ENCODE results near the gene MARCHF10.

MARCHF10 gene

DNA sequence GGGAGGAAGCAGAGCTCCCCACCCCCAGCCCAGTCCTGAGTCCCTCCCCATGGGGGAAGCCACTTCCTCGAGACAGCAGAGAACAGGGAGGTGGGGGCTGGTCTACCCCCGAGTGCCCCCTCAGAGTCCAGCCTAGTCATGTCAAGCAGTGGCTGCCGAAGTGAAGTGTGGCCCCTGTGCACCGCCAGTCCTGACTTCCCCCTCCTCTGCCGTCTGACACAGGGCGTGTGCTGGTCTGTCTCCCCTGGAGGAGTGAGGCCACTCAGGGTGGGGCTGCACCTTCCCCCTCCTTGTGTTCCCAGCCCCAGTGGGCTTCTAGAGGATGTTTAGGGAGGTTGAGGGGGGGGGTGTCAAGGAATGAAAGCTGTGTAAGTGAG, 133.8 kb downstream of the MARCHF10 start:
- Histone ChIP-seq H3K4me1 (ENCODE audit: insufficient read depth, low read length, poor library complexity, severe bottlenecking) (no peaks in the 10 kb centered on the region), H4K20me1 (ENCODE audit: insufficient read depth, low read length, poor library complexity, severe bottlenecking) (no peaks in the 10 kb centered on the region), H3K36me3 (ENCODE audit: insufficient read depth, low read length) (no peaks in the 10 kb centered on the region), H3F3A (ENCODE audit: low read depth) (no peaks in the 10 kb centered on the region), H3K4me2 (ENCODE audit: low read depth, low read length, poor library complexity, severe bottlenecking) (no peak overlapping the region), H2AFZ (ENCODE audit: low read length) (no peak overlapping the region), H3K9ac (ENCODE audit: low read depth, low read length, poor library complexity, severe bottlenecking) (no peak overlapping the region), H3K79me2 (ENCODE audit: insufficient read depth, low read length) (no peaks in the 10 kb centered on the region), H3K27me3 (ENCODE audit: insufficient read depth, low read length, poor library complexity, severe bottlenecking) (no peaks in the 10 kb centered on the region), H3K9me3 (ENCODE audit: insufficient read depth, low read depth, low read length) (no peaks in the 10 kb centered on the region), H3K9me2 (replicated peaks; ENCODE audit: low read depth, low read length) (no peaks in the 10 kb centered on the region), H3K4me3 (ENCODE audit: low read length, poor library complexity, severe bottlenecking) (no peak overlapping the region)
- TF ChIP-seq EZH2phosphoT487 (IDR thresholded peaks at IDR 0.05; ENCODE audit: borderline replicate concordance), result no peak
- TF ChIP-seq, protein P1, sequence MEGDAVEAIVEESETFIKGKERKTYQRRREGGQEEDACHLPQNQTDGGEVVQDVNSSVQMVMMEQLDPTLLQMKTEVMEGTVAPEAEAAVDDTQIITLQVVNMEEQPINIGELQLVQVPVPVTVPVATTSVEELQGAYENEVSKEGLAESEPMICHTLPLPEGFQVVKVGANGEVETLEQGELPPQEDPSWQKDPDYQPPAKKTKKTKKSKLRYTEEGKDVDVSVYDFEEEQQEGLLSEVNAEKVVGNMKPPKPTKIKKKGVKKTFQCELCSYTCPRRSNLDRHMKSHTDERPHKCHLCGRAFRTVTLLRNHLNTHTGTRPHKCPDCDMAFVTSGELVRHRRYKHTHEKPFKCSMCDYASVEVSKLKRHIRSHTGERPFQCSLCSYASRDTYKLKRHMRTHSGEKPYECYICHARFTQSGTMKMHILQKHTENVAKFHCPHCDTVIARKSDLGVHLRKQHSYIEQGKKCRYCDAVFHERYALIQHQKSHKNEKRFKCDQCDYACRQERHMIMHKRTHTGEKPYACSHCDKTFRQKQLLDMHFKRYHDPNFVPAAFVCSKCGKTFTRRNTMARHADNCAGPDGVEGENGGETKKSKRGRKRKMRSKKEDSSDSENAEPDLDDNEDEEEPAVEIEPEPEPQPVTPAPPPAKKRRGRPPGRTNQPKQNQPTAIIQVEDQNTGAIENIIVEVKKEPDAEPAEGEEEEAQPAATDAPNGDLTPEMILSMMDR (conservative IDR thresholded peaks at IDR 0.05; ENCODE audit: low read length), result no peak

DNA sequence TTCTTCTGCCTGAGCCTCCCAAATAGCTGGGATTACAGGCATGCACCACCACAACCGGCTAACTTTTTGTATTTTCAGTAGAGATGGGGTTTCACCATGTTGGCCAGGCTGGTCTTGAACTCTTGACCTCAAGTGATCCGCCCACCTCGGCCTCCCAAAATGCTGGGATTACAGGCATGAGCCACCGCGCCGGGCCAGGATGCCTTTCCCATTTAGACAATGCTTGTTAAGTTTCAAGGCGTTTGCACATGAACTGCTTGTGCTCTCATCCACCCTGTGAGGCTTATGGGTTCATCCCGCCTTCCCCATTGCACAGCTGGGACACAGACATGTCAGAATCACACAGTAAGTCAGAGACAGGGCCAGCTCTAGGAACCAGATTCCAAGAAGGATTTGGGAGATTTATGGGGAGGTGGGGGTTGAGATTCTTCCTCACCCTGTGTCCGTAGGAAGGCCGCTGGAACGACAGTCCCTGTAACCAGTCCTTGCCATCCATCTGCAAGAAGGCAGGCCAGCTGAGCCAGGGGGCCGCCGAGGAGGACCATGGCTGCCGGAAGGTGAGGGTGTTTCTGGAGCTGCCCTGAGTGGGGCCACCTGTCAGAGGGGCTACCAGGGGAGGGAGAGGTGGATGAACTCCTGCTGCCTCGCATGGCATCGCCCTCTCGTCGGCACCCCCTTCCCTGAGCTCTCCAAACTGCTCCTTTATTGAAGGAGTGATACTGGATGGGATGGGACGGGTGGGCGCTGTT, 134.3 kb downstream of the MARCHF10 start:
- H3K9ac ChIP-seq (ENCODE audit: low read depth, low read length, poor library complexity, severe bottlenecking), result no peak overlapping the region
- no peaks in the 10 kb centered on the region for H3K36me3 ChIP-seq (ENCODE audit: insufficient read depth, low read length)

DNA sequence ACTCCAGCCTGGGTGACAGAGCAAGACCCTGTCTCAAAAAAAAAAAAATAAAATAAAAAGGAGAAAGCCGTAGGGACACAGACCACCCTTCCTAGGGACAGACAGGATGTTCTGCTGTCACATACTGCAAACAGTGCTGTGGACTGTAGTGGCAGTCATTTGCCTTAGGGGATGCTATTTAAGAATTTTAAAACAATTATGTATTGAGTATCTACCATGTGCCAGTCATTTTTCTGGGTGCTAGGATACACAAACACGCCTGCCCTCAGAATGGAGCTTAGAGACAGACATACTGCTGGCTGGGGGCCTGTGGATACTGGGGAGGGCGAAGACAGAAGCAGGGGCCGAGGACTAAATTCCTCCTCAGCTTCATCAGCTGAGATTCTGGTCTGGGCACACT, 135.2 kb downstream of the MARCHF10 start:
- Histone ChIP-seq H3K9me3 (ENCODE audit: insufficient read depth, low read depth, low read length) (no peaks in the 10 kb centered on the region), H4K20me1 (ENCODE audit: insufficient read depth, low read length, poor library complexity, severe bottlenecking) (no peaks in the 10 kb centered on the region), H3K9ac (ENCODE audit: low read depth, low read length, poor library complexity, severe bottlenecking) (no peak overlapping the region), H3K4me2 (ENCODE audit: low read depth, low read length, poor library complexity, severe bottlenecking) (no peak overlapping the region), H3K9me2 (replicated peaks; ENCODE audit: low read depth, low read length) (no peaks in the 10 kb centered on the region), H2AFZ (ENCODE audit: low read length) (no peak overlapping the region), H3K4me3 (ENCODE audit: low read length, poor library complexity, severe bottlenecking) (no peak overlapping the region), H3F3A (ENCODE audit: low read depth) (no peaks in the 10 kb centered on the region), H3K27me3 (ENCODE audit: insufficient read depth, low read length, poor library complexity, severe bottlenecking) (no peaks in the 10 kb centered on the region), H3K4me1 (ENCODE audit: insufficient read depth, low read length, poor library complexity, severe bottlenecking) (no peaks in the 10 kb centered on the region), H3K79me2 (ENCODE audit: insufficient read depth, low read length) (no peaks in the 10 kb centered on the region), H3K36me3 (ENCODE audit: insufficient read depth, low read length) (no peaks in the 10 kb centered on the region)
- no peak for TF ChIP-seq EZH2phosphoT487 (IDR thresholded peaks at IDR 0.05; ENCODE audit: borderline replicate concordance)
- TF ChIP-seq, protein P1 (conservative IDR thresholded peaks at IDR 0.05; ENCODE audit: low read length), result no peak

More for the DNA sequence above, 134.3 kb downstream of the MARCHF10 start:
- no peak overlapping the region for H3K4me3 ChIP-seq (ENCODE audit: low read length, poor library complexity, severe bottlenecking)
- TF ChIP-seq, protein P1 (conservative IDR thresholded peaks at IDR 0.05; ENCODE audit: low read length), result no peak
- no peak for TF ChIP-seq EZH2phosphoT487 (IDR thresholded peaks at IDR 0.05; ENCODE audit: borderline replicate concordance)
- H3K9me2 ChIP-seq (replicated peaks; ENCODE audit: low read depth, low read length), result no peaks in the 10 kb centered on the region
- no peak overlapping the region for H2AFZ ChIP-seq (ENCODE audit: low read length)
- no peaks in the 10 kb centered on the region for H3K79me2 ChIP-seq (ENCODE audit: insufficient read depth, low read length)
- H3K9me3 ChIP-seq (ENCODE audit: insufficient read depth, low read depth, low read length), result no peaks in the 10 kb centered on the region
- no peaks in the 10 kb centered on the region for H3K4me1 ChIP-seq (ENCODE audit: insufficient read depth, low read length, poor library complexity, severe bottlenecking)
- H3K27me3 ChIP-seq (ENCODE audit: insufficient read depth, low read length, poor library complexity, severe bottlenecking), result no peaks in the 10 kb centered on the region
- H3F3A ChIP-seq (ENCODE audit: low read depth), result no peaks in the 10 kb centered on the region
- H3K4me2 ChIP-seq (ENCODE audit: low read depth, low read length, poor library complexity, severe bottlenecking), result no peak overlapping the region
- no peaks in the 10 kb centered on the region for H4K20me1 ChIP-seq (ENCODE audit: insufficient read depth, low read length, poor library complexity, severe bottlenecking)

Data from Loucy (cell line).